Measurements from ENCODE around the gene TPP2.

- no peak for TF ChIP-seq CTCF (IDR thresholded peaks at IDR 0.05; ENCODE audit: low read length)
- no peak for TF ChIP-seq EZH2 (IDR thresholded peaks at IDR 0.05; ENCODE audit: borderline replicate concordance, low read length)
These were observed 58.0 kb downstream of the TPP2 start for GRCh38 chr13:102654756-102655155.
